ENCODE data around the gene SLC25A13.

- TF ChIP-seq, protein P1, sequence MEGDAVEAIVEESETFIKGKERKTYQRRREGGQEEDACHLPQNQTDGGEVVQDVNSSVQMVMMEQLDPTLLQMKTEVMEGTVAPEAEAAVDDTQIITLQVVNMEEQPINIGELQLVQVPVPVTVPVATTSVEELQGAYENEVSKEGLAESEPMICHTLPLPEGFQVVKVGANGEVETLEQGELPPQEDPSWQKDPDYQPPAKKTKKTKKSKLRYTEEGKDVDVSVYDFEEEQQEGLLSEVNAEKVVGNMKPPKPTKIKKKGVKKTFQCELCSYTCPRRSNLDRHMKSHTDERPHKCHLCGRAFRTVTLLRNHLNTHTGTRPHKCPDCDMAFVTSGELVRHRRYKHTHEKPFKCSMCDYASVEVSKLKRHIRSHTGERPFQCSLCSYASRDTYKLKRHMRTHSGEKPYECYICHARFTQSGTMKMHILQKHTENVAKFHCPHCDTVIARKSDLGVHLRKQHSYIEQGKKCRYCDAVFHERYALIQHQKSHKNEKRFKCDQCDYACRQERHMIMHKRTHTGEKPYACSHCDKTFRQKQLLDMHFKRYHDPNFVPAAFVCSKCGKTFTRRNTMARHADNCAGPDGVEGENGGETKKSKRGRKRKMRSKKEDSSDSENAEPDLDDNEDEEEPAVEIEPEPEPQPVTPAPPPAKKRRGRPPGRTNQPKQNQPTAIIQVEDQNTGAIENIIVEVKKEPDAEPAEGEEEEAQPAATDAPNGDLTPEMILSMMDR (IDR thresholded peaks at IDR 0.05; ENCODE audit: control extremely low read depth in 1 of 3, insufficient read depth in 1 of 3, low read depth in 1 of 3, low read length in 3 of 3) = no peak
- TF ChIP-seq TAF7 (optimal IDR thresholded peaks at IDR 0.05; ENCODE audit: borderline replicate concordance, low read depth, low read length) (no peak), TAF1 (IDR thresholded peaks at IDR 0.05; ENCODE audit: low read depth, low read length) (no peak), EZH2 (IDR thresholded peaks at IDR 0.05; ENCODE audit: low read depth, low read length, severe bottlenecking) (no peak), CEBPB (IDR thresholded peaks at IDR 0.05; ENCODE audit: low read depth, low read length) (no peak), NRF1 (IDR thresholded peaks at IDR 0.05; ENCODE audit: low read depth, low read length) (no peak), SIN3A (conservative IDR thresholded peaks at IDR 0.05 in 1 of 2, IDR thresholded peaks at IDR 0.05 in 1 of 2; ENCODE audit: low read depth in 1 of 2, low read length in 2 of 2) (no peak), POLR2A (IDR thresholded peaks at IDR 0.05; ENCODE audit: control extremely low read depth in 1 of 2, low read depth in 2 of 2, low read length in 2 of 2) (no peak), SP1 (IDR thresholded peaks at IDR 0.05; ENCODE audit: low read depth, low read length) (no peak), EP300 (IDR thresholded peaks at IDR 0.05; ENCODE audit: borderline replicate concordance in 1 of 2, low read depth in 2 of 2, low read length in 2 of 2) (no peak), POLR2AphosphoS5 (IDR thresholded peaks at IDR 0.05; ENCODE audit: low read depth, low read length) (no peak), SUZ12 (IDR thresholded peaks at IDR 0.05; ENCODE audit: low read length) (no peak)
Observed at GRCh38 chr7:96330193-96330592, 8.3 kb upstream of the SLC25A13 start.

All from H1 (cell line).